Measurements from ENCODE around the gene LDB2. TPM values are rescaled to one million over a fixed set of nuclear protein-coding genes. Genes with fewer than 3 reads are reported as not detected.

LDB2 gene
- total RNA-seq, 2 donors from 2014 or later = 31.0 to 34.1 TPM

GRCh38 chr4:16827045-16827444 lies 71.4 kb downstream of the LDB2 start:
- DNase-seq (ENCODE audit: low spot score) (no peak), ATAC-seq (ENCODE audit: insufficient number of reproducible peaks, low FRiP score, low read depth) (no peak)
- H3K27ac ChIP-seq = no peak overlapping the region
- H3K9me3 ChIP-seq = no peaks in the 10 kb centered on the region
- H3K4me1 ChIP-seq (ENCODE audit: control insufficient read depth in 1 of 2, low read depth in 2 of 2) = no peaks in the 10 kb centered on the region
- TF ChIP-seq CTCF (IDR thresholded peaks at IDR 0.05) = no peak
- no peaks in the 10 kb centered on the region for H3K27me3 ChIP-seq (replicated peaks; ENCODE audit: insufficient read depth)
- no peaks in the 10 kb centered on the region for H3K36me3 ChIP-seq
- H3K4me3 ChIP-seq = no peak overlapping the region

GRCh38 chr4:16826406-16826910 lies 72.0 kb downstream of the LDB2 start:
- H3K27ac ChIP-seq = no peak overlapping the region
- ATAC-seq (ENCODE audit: insufficient number of reproducible peaks, low FRiP score, low read depth) (no peak), DNase-seq (ENCODE audit: low spot score) (no peak)
- no peaks in the 10 kb centered on the region for H3K4me1 ChIP-seq (ENCODE audit: control insufficient read depth in 1 of 2, low read depth in 2 of 2)
- H3K4me3 ChIP-seq = no peak overlapping the region
- H3K9me3 ChIP-seq = no peaks in the 10 kb centered on the region
- no peaks in the 10 kb centered on the region for H3K36me3 ChIP-seq
- no peak for TF ChIP-seq CTCF (IDR thresholded peaks at IDR 0.05)
- H3K27me3 ChIP-seq (replicated peaks; ENCODE audit: insufficient read depth) = no peaks in the 10 kb centered on the region

GRCh38 chr4:16824278-16824806 lies 74.1 kb downstream of the LDB2 start:
- H3K4me3 ChIP-seq = no peak overlapping the region
- no peaks in the 10 kb centered on the region for H3K4me1 ChIP-seq (ENCODE audit: control insufficient read depth in 1 of 2, low read depth in 2 of 2)
- no peak for DNase-seq (ENCODE audit: low spot score)
- no peaks in the 10 kb centered on the region for H3K36me3 ChIP-seq
- ATAC-seq (ENCODE audit: insufficient number of reproducible peaks, low FRiP score, low read depth) = no peak
- no peak overlapping the region for H3K27ac ChIP-seq
- no peak for TF ChIP-seq CTCF (IDR thresholded peaks at IDR 0.05)
- H3K9me3 ChIP-seq = no peaks in the 10 kb centered on the region
- no peaks in the 10 kb centered on the region for H3K27me3 ChIP-seq (replicated peaks; ENCODE audit: insufficient read depth)

- ATAC-seq (ENCODE audit: insufficient number of reproducible peaks, low FRiP score, low read depth) (no peak), DNase-seq (ENCODE audit: low spot score) (no peak)
- Histone ChIP-seq H3K4me3 (no peak overlapping the region), H3K27ac (no peak overlapping the region), H3K4me1 (ENCODE audit: control insufficient read depth in 1 of 2, low read depth in 2 of 2) (no peaks in the 10 kb centered on the region), H3K36me3 (no peaks in the 10 kb centered on the region), H3K9me3 (no peaks in the 10 kb centered on the region), H3K27me3 (replicated peaks; ENCODE audit: insufficient read depth) (no peaks in the 10 kb centered on the region)
- TF ChIP-seq CTCF (IDR thresholded peaks at IDR 0.05) = no peak
Observed at GRCh38 chr4:16820329-16820728, 78.1 kb downstream of the LDB2 start.

GRCh38 chr4:16819652-16820051 lies 78.8 kb downstream of the LDB2 start:
- no peak for ATAC-seq (ENCODE audit: insufficient number of reproducible peaks, low FRiP score, low read depth)
- Histone ChIP-seq H3K9me3 (no peaks in the 10 kb centered on the region), H3K27me3 (replicated peaks; ENCODE audit: insufficient read depth) (no peaks in the 10 kb centered on the region), H3K36me3 (no peaks in the 10 kb centered on the region), H3K4me3 (no peak overlapping the region), H3K4me1 (ENCODE audit: control insufficient read depth in 1 of 2, low read depth in 2 of 2) (no peaks in the 10 kb centered on the region), H3K27ac (no peak overlapping the region)
- DNase-seq (ENCODE audit: low spot score) = no peak
- no peak for TF ChIP-seq CTCF (IDR thresholded peaks at IDR 0.05)
